GM10847 (cell line): ENCODE results near the gene ZNF48.

Source experiments
- POLR2A ChIP-seq: IDR thresholded peaks from 2 replicates; pipeline ENCODE4 v1.6.1; 2011; ENCODE audit not compliant: insufficient read length; ENCODE audit errors: extremely low read depth

Gene ZNF48

GRCh38 chr16:30382111-30382881 lies 12.9 kb upstream of the ZNF48 start, which contains the start of gene SEPTIN1:
Gene SEPTIN1 (minus strand): TSS chr16:30382561. CDS start chr16:30382542, 19 bp downstream.
- TF ChIP-seq POLR2A: peak; percentile 73

GRCh38 chr16:30383521-30383920 lies 11.7 kb upstream of the ZNF48 start:
- no peak for TF ChIP-seq POLR2A

GRCh38 chr16:30394592-30395154 lies 547 bp upstream of the ZNF48 start:
- no peak for TF ChIP-seq POLR2A

- TF ChIP-seq POLR2A: no peak
These were observed 869 bp downstream of the ZNF48 start for GRCh38 chr16:30395992-30396585.

GRCh38 chr16:30397056-30397455 lies 1.8 kb downstream of the ZNF48 start:
- no peak for TF ChIP-seq POLR2A

- TF ChIP-seq POLR2A: no peak
These were observed 2.8 kb downstream of the ZNF48 start for GRCh38 chr16:30397776-30398660.

GRCh38 chr16:30398661-30399434 lies 3.6 kb downstream of the ZNF48 start:
- no peak for TF ChIP-seq POLR2A

- TF ChIP-seq POLR2A: no peak
These were observed 4.4 kb downstream of the ZNF48 start for GRCh38 chr16:30399435-30400186.

GRCh38 chr16:30401768-30402425 lies 6.7 kb downstream of the ZNF48 start:
- TF ChIP-seq POLR2A: no peak

GRCh38 chr16:30406795-30407101 lies 11.5 kb downstream of the ZNF48 start:
- TF ChIP-seq POLR2A: no peak

GRCh38 chr16:30407102-30407803 lies 12.0 kb downstream of the ZNF48 start, which contains the start of gene ZNF771:
Gene ZNF771 (plus strand): TSS chr16:30407606. CDS start chr16:30408054, 448 bp downstream.
- TF ChIP-seq POLR2A: peak; percentile 43

- TF ChIP-seq POLR2A: no peak
These were observed 12.7 kb downstream of the ZNF48 start for GRCh38 chr16:30407804-30408534.
